ENCODE measurements around the gene PNCK.

Gene PNCK

DNA sequence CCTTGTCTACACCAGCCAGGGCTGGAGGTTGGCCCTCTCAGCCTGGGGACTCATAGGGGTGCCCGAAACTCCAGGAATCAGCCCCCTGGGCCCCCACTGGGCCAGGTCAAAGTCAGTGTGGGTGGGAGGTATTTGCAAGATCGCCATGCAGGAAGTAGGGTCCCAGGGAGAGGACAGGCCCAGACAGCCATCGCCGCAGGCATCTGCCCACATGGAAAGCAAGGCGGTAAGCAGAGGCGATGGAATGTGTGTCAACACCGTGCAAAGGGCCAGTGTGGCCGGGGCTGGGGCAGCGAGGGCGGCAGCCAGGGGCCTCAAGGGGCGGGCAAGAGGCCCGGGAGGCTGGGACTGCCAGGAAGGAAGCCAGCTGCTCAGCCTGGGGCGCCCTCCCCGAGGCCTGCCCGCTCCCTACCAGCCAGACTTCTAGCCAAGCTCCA is 45.9 kb downstream of the PNCK start:
- DNase-seq (ENCODE audit: low read depth): no peak

DNA sequence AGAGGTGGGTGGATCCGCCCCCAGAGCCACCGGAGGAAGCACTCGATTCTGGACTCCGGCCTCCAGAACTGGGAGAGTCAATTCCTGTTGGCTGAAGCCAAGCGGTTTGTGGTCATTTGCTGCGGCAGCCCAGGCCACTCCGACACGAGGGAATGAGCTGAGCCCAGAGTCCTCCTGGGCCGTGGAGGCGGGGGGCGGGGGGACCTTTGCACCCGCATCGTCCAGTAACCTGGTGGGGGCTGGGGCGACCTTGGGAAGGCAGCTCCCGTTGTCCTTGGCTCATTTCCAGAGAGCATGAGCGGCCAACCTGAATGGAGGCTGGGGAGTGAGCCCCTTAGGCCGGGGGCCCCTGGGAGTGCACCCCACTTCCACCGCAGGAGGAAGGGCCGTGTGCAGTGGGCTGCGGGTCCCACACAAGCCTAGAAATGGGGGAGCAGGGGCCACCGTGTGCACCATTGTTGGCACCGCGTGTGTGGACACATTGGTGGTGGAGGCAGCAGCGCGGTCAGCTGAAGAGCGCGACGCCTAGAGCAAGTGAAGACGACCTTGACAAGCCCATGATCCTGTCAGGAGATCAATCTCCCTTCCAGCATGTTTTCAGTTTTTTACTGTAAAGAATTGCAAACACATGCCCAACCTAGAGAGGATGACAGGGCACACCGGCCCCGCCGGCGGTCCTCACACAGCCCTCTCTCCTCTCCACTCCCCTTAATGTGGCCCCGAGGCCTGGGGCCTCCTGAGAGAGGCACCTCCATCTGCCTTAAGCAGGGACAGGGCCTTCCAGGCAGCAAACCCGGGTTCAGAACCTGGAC is 46.5 kb downstream of the PNCK start:
- no peak for DNase-seq (ENCODE audit: low read depth)

GRCh38 chrX:153626025-153626633 is 47.5 kb downstream of the PNCK start:
- no peak for DNase-seq (ENCODE audit: low read depth)

- DNase-seq (ENCODE audit: low read depth): no peak
Observed at GRCh38 chrX:153625271-153626024, 48.2 kb downstream of the PNCK start.

GRCh38 chrX:153624196-153625091 is 49.2 kb downstream of the PNCK start:
- DNase-seq (ENCODE audit: low read depth): no peak

DNA sequence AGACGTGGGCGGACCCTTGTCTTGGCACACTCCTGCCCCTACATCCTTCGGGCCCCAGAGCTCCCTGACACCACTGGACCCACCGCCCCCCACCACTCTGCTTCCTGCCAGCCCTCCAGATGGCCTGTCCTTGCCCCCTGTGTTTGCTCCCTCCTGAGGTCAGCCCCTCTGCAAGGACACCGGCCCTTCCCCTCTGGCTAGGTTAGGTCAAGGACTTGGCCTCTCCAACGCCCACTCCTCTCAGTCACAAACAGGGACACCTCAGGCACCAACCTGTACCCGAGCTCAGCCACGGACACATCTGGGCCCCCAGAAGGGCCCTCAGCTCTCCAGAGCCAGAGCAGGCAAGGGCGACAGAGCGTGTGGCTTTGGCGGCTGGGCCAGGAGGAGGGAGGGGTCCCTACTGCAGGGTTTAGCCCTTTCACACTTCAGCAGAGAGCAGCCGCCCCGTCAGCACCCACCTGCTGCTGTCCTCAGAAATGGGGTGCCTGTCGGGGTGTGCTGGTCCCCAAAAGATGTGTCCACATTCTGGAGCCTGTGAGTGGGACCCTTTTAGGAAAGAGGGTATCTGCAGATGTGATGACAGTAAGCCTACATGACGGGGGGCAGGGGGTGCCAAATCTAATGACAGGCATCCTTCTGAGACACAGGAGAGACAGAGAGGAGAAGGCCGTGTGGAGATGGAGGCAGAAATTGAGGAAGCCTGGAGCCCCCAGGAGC is 50.1 kb downstream of the PNCK start:
- DNase-seq (ENCODE audit: low read depth): no peak

GRCh38 chrX:153622661-153623309 is 50.8 kb downstream of the PNCK start:
- no peak for DNase-seq (ENCODE audit: low read depth)

- no peak for DNase-seq (ENCODE audit: low read depth)
Observed at GRCh38 chrX:153621949-153622598, 51.5 kb downstream of the PNCK start.

DNA sequence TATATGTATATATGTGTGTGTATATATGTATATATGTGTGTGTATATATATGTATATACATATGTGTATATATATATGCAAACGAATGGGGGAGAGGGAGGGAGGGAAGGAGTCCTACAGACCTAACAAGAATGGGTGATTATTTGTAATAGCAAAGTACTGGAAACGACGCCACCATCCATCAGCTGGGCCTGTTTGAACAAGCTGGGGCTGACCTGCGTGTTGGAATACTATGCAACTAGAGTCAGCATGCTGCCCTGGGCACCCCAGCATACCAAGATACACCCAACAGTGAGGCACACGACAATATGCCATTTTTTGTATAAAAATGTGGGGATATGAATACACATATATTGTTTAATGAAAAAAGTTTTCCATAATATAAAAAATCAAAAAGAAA is 53.0 kb downstream of the PNCK start:
- DNase-seq (ENCODE audit: low read depth): no peak

All from HS-5 (cell line).